HUES6 (cell line): ENCODE measurements around the gene DCLK1.

Experiments
- H3K27ac ChIP-seq: 2 replicates; pipeline ENCODE4 v1.7.0; 2013; ENCODE audit warnings: low read depth, mild to moderate bottlenecking, low read length, inconsistent platforms
- H3K27me3 ChIP-seq: 2 replicates; pipeline ENCODE4 v1.6.1; 2013; ENCODE audit warnings: low read length; ENCODE audit not compliant: control insufficient read depth, insufficient read depth
- H3K36me3 ChIP-seq: 2 replicates; pipeline ENCODE4 v1.6.1; 2013; ENCODE audit warnings: low read length; ENCODE audit not compliant: control insufficient read depth, insufficient read depth
- H3K4me1 ChIP-seq: 2 replicates; pipeline ENCODE4 v1.6.1; 2013; ENCODE audit warnings: low read length; ENCODE audit not compliant: control insufficient read depth, insufficient read depth
- H3K4me3 ChIP-seq: 2 replicates; pipeline ENCODE4 v1.5.1; 2013; ENCODE audit warnings: low read depth, low read length
- H3K9ac ChIP-seq: one replicate; pipeline ENCODE4 v1.6.1; 2013; ENCODE audit warnings: mild to moderate bottlenecking, low read length
- H3K9me3 ChIP-seq: 2 replicates; pipeline ENCODE4 v1.6.1; 2013; ENCODE audit warnings: low read depth, low read length; ENCODE audit not compliant: control insufficient read depth, insufficient read depth

The DCLK1 gene

GRCh38 chr13:35953537-35954206 lies 177.5 kb downstream of the DCLK1 start:
- H3K9me3 ChIP-seq = no peaks in the 10 kb centered on the region; the same call in 1 of the 2 replicates
- H3K36me3 ChIP-seq = no peaks in the 10 kb centered on the region
- H3K4me1 ChIP-seq = peaks cover 3% of the 10 kb centered on the region; the same call in 1 of the 2 replicates
- no peaks in the 10 kb centered on the region for H3K27me3 ChIP-seq
- H3K27ac ChIP-seq = no peak overlapping the region
- no peak overlapping the region for H3K4me3 ChIP-seq
- no peak overlapping the region for H3K9ac ChIP-seq

- Histone ChIP-seq H3K27me3 (no peaks in the 10 kb centered on the region), H3K36me3 (no peaks in the 10 kb centered on the region), H3K9me3 (peaks cover 11% of the 10 kb centered on the region), H3K9ac (no peak overlapping the region), H3K4me3 (no peak overlapping the region), H3K27ac (no peak overlapping the region), H3K4me1 (peaks cover 20% of the 10 kb centered on the region)
Measured at GRCh38 chr13:35947315-35947714, 183.9 kb downstream of the DCLK1 start.

- no peaks in the 10 kb centered on the region for H3K27me3 ChIP-seq
- H3K36me3 ChIP-seq = no peaks in the 10 kb centered on the region
- H3K4me1 ChIP-seq = peaks cover 20% of the 10 kb centered on the region
- H3K9ac ChIP-seq = no peak overlapping the region
- peaks cover 11% of the 10 kb centered on the region for H3K9me3 ChIP-seq
- H3K27ac ChIP-seq = no peak overlapping the region
- no peak overlapping the region for H3K4me3 ChIP-seq
Measured at GRCh38 chr13:35945368-35945767, 185.8 kb downstream of the DCLK1 start.

- Histone ChIP-seq H3K27me3 (no peaks in the 10 kb centered on the region), H3K4me3 (no peak overlapping the region), H3K9me3 (peaks cover 11% of the 10 kb centered on the region), H3K9ac (no peak overlapping the region), H3K4me1 (peaks cover 2% of the 10 kb centered on the region; the same call in 1 of the 2 replicates), H3K36me3 (no peaks in the 10 kb centered on the region), H3K27ac (no peak overlapping the region)
Measured at GRCh38 chr13:35941374-35941773, 189.8 kb downstream of the DCLK1 start.

GRCh38 chr13:35940734-35941133 lies 190.4 kb downstream of the DCLK1 start:
- no peaks in the 10 kb centered on the region for H3K36me3 ChIP-seq
- H3K27ac ChIP-seq = no peak overlapping the region
- no peaks in the 10 kb centered on the region for H3K27me3 ChIP-seq
- H3K9ac ChIP-seq = no peak overlapping the region
- H3K4me3 ChIP-seq = no peak overlapping the region
- peaks cover 13% of the 10 kb centered on the region for H3K9me3 ChIP-seq
- no peaks in the 10 kb centered on the region for H3K4me1 ChIP-seq

- Histone ChIP-seq H3K9me3 (peaks cover 36% of the 10 kb centered on the region), H3K4me3 (no peak overlapping the region), H3K4me1 (no peaks in the 10 kb centered on the region; the same call in 1 of the 2 replicates), H3K9ac (no peak overlapping the region), H3K36me3 (no peaks in the 10 kb centered on the region), H3K27me3 (no peaks in the 10 kb centered on the region), H3K27ac (no peak overlapping the region)
Measured at GRCh38 chr13:35936246-35936978, 194.8 kb downstream of the DCLK1 start.

- H3K27ac ChIP-seq = no peak overlapping the region
Measured at GRCh38 chr13:35930665-35931631, 200.2 kb downstream of the DCLK1 start.

GRCh38 chr13:35927567-35928021 lies 203.6 kb downstream of the DCLK1 start:
- Histone ChIP-seq H3K27me3 (no peaks in the 10 kb centered on the region), H3K4me1 (peaks cover 17% of the 10 kb centered on the region), H3K4me3 (no peak overlapping the region), H3K9me3 (peaks cover 19% of the 10 kb centered on the region; the same call in 1 of the 2 replicates), H3K36me3 (no peaks in the 10 kb centered on the region), H3K9ac (no peak overlapping the region), H3K27ac (no peak overlapping the region)

More at GRCh38 chr13:35930665-35931631, 200.2 kb downstream of the DCLK1 start:
- Histone ChIP-seq H3K36me3 (no peaks in the 10 kb centered on the region), H3K4me3 (no peak overlapping the region), H3K27me3 (no peaks in the 10 kb centered on the region), H3K4me1 (peaks cover 4% of the 10 kb centered on the region; the same call in 1 of the 2 replicates), H3K9me3 (peaks cover 44% of the 10 kb centered on the region), H3K9ac (no peak overlapping the region)

- no peaks in the 10 kb centered on the region for H3K27me3 ChIP-seq
- peaks cover 13% of the 10 kb centered on the region; the same call in 1 of the 2 replicates for H3K9me3 ChIP-seq
- no peak overlapping the region for H3K4me3 ChIP-seq
- no peaks in the 10 kb centered on the region for H3K36me3 ChIP-seq
- H3K27ac ChIP-seq = no peak overlapping the region
- H3K9ac ChIP-seq = no peak overlapping the region
- H3K4me1 ChIP-seq = peaks cover 18% of the 10 kb centered on the region
Measured at GRCh38 chr13:35926859-35927530, 204.2 kb downstream of the DCLK1 start.

- H3K9me3 ChIP-seq = 0 out of 2 replicates have a peak, but pooled peaks cover 3% of the 10 kb centered on the region
- H3K9ac ChIP-seq = no peak overlapping the region
- H3K27me3 ChIP-seq = no peaks in the 10 kb centered on the region
- no peak overlapping the region for H3K4me3 ChIP-seq
- H3K27ac ChIP-seq = no peak overlapping the region
- no peaks in the 10 kb centered on the region for H3K36me3 ChIP-seq
- peaks cover 30% of the 10 kb centered on the region for H3K4me1 ChIP-seq
Measured at GRCh38 chr13:35925669-35926068, 205.5 kb downstream of the DCLK1 start.
